IMR-90 (cell line): ENCODE measurements around the gene RBFOX1. TPM values are rescaled to one million over a fixed set of nuclear protein-coding genes. Genes with fewer than 3 reads are reported as not detected.

ENCODE experiments used
- ATAC-seq: fragments of 200-7000 bp; cut with Tn5 transposase; 2 replicates; pipeline ENCODE4 v1.9.1; 2020; ENCODE audit warnings: low read depth, mild to moderate bottlenecking, moderate library complexity
- BruUV-seq: library from RNA; stranded (reverse); fragments of 400-500 nt; replicated peaks from 2 replicates; lab custom pipeline; 2021; lab: Mats Ljungman, UMichigan
- CTCF ChIA-PET: fragments of 300-600 bp; formaldehyde crosslinking; extraction: SDS; loops from one replicate; lab custom pipeline; 2021; ENCODE audit warnings: antibody characterized with exemption; lab: Yijun Ruan, JAX
- POLR2A ChIA-PET: fragments of 300-600 bp; sonication (Branson Sonifier 250); formaldehyde crosslinking; loops from one replicate; lab custom pipeline; 2022; ENCODE audit warnings: antibody characterized with exemption; ENCODE audit not compliant: unreplicated experiment; lab: Charles Lee
- DNase-seq: peaks from one replicate; pipeline ENCODE4 v3.0.0; 2013
- H2AFZ ChIP-seq: replicated peaks from 2 replicates; pipeline ENCODE3; 2013; ENCODE audit warnings: low read length, mild to moderate bottlenecking; ENCODE audit not compliant: poor library complexity
- H2AK5ac ChIP-seq: 2 replicates; pipeline ENCODE4 v1.6.1; 2013; ENCODE audit warnings: low read depth, low read length, inconsistent platforms
- H2AK9ac ChIP-seq: replicated peaks from 2 replicates; pipeline ENCODE3; 2013; ENCODE audit warnings: mild to moderate bottlenecking, low read depth, low read length, moderate library complexity; ENCODE audit not compliant: poor library complexity
- H2BK120ac ChIP-seq: 2 replicates; pipeline ENCODE4 v1.6.1; 2013; ENCODE audit warnings: low read depth, low read length, inconsistent platforms
- H2BK15ac ChIP-seq: 3 replicates; pipeline ENCODE4 v1.6.1; 2013; ENCODE audit warnings: low read depth, low read length, inconsistent platforms
- H2BK20ac ChIP-seq: 2 replicates; pipeline ENCODE4 v1.6.1; 2013; ENCODE audit warnings: low read depth, mild to moderate bottlenecking, inconsistent platforms, low read length, moderate library complexity
- H2BK5ac ChIP-seq: 2 replicates; pipeline ENCODE4 v1.6.1; 2013; ENCODE audit warnings: mild to moderate bottlenecking, low read depth, low read length, inconsistent platforms; ENCODE audit not compliant: poor library complexity, severe bottlenecking
- H3K14ac ChIP-seq: replicated peaks from 2 replicates; pipeline ENCODE4 v1.6.1; 2013; ENCODE audit warnings: low read depth, low read length, inconsistent platforms
- H3K18ac ChIP-seq: 2 replicates; pipeline ENCODE4 v1.6.1; 2013; ENCODE audit warnings: low read depth, low read length, control low read depth
- H3K23ac ChIP-seq: 2 replicates; pipeline ENCODE4 v1.6.1; 2013; ENCODE audit warnings: low read depth, low read length, inconsistent platforms
- H3K27ac ChIP-seq: 2 replicates; pipeline ENCODE4 v1.5.1; 2013; ENCODE audit warnings: mild to moderate bottlenecking, control low read depth, low read length; ENCODE audit not compliant: insufficient read depth
- H3K27me3 ChIP-seq: 2 replicates; pipeline ENCODE4 v1.6.1; 2013; ENCODE audit warnings: low read length; ENCODE audit not compliant: control insufficient read depth, insufficient read depth
- H3K36me3 ChIP-seq: 2 replicates; pipeline ENCODE4 v1.6.1; 2013; ENCODE audit warnings: low read length, mixed read lengths; ENCODE audit not compliant: control insufficient read depth, insufficient read depth
- H3K4ac ChIP-seq: 2 replicates; pipeline ENCODE4 v1.6.1; 2013; ENCODE audit warnings: low read depth, low read length, inconsistent platforms
- H3K4me1 ChIP-seq: 2 replicates; pipeline ENCODE4 v1.6.1; 2013; ENCODE audit warnings: low read length, mixed read lengths; ENCODE audit not compliant: control insufficient read depth, insufficient read depth
- H3K4me2 ChIP-seq: 2 replicates; pipeline ENCODE4 v1.6.1; 2013; ENCODE audit warnings: low read depth, mild to moderate bottlenecking, control low read depth, low read length, moderate library complexity
- H3K4me3 ChIP-seq: 2 replicates; pipeline ENCODE4 v1.5.1; 2013; ENCODE audit warnings: low read depth, mild to moderate bottlenecking, control low read depth, low read length, moderate library complexity; ENCODE audit not compliant: insufficient read depth
- H3K56ac ChIP-seq: 2 replicates; pipeline ENCODE4 v1.6.1; 2013; ENCODE audit warnings: low read length, inconsistent platforms; ENCODE audit not compliant: insufficient read depth; ENCODE audit errors: extremely low read depth
- H3K79me1 ChIP-seq, 2 experiments: 2 replicates each; pipeline ENCODE4 v1.6.1; 2013; ENCODE audit warnings: low read length in 2 of 2, inconsistent platforms in 1 of 2, low read depth in 1 of 2
- H3K9ac ChIP-seq: 2 replicates; pipeline ENCODE4 v1.6.1; 2013; ENCODE audit warnings: low read depth, low read length, control low read depth
- H3K9me1 ChIP-seq: 2 replicates; pipeline ENCODE4 v1.6.1; 2013; ENCODE audit warnings: low read length, inconsistent platforms; ENCODE audit not compliant: insufficient read depth
- H3K9me3 ChIP-seq: 2 replicates; pipeline ENCODE4 v1.6.1; 2013; ENCODE audit warnings: low read length; ENCODE audit not compliant: control insufficient read depth, insufficient read depth
- H4K20me1 ChIP-seq: 2 replicates; pipeline ENCODE4 v1.6.1; 2013; ENCODE audit warnings: low read length, inconsistent platforms; ENCODE audit not compliant: insufficient read depth
- H4K5ac ChIP-seq: 2 replicates; pipeline ENCODE4 v1.6.1; 2013; ENCODE audit warnings: mild to moderate bottlenecking, low read depth, low read length, control low read depth
- H4K8ac ChIP-seq, 2 experiments: 2 replicates each; pipeline ENCODE4 v1.6.1; 2013; ENCODE audit warnings: low read depth in 2 of 2, low read length in 2 of 2, control low read depth in 1 of 2, inconsistent platforms in 1 of 2
- H4K91ac ChIP-seq: 2 replicates; pipeline ENCODE4 v1.6.1; 2013; ENCODE audit warnings: low read depth, low read length, inconsistent platforms; ENCODE audit not compliant: insufficient read depth
- BHLHE40 ChIP-seq: fragments of 150-350 bp; IDR thresholded peaks from 2 replicates; pipeline ENCODE4 v1.6.1; 2016; ENCODE audit warnings: mild to moderate bottlenecking, low read depth, low read length
- CHD1 ChIP-seq: IDR thresholded peaks from 2 replicates; pipeline ENCODE4 v1.6.1; 2012; ENCODE audit warnings: low read depth, low read length, improper control_type of control experiment
- FOS ChIP-seq: fragments of 150-350 bp; IDR thresholded peaks from 2 replicates; pipeline ENCODE4 v1.6.1; 2016; ENCODE audit warnings: low read depth, low read length
- MAFK ChIP-seq: IDR thresholded peaks from 2 replicates; pipeline ENCODE4 v1.6.1; 2012; ENCODE audit warnings: low read depth, low read length, improper control_type of control experiment
- MXI1 ChIP-seq: IDR thresholded peaks from 2 replicates; pipeline ENCODE4 v1.6.1; 2012; ENCODE audit warnings: low read depth, mild to moderate bottlenecking, low read length, moderate library complexity, borderline replicate concordance
- RAD21 ChIP-seq: IDR thresholded peaks from 2 replicates; pipeline ENCODE4 v1.6.1; 2012; ENCODE audit warnings: low read length, improper control_type of control experiment
- RCOR1 ChIP-seq: IDR thresholded peaks from 2 replicates; pipeline ENCODE4 v1.6.1; 2012; ENCODE audit warnings: mild to moderate bottlenecking, low read length, improper control_type of control experiment; ENCODE audit not compliant: insufficient replicate concordance
- RFX5 ChIP-seq: IDR thresholded peaks from 2 replicates; pipeline ENCODE4 v1.8.0; 2012; ENCODE audit warnings: low read depth, mild to moderate bottlenecking, low read length, moderate library complexity
- SMC3 ChIP-seq: fragments of 150-350 bp; IDR thresholded peaks from 2 replicates; pipeline ENCODE4 v1.6.1; 2016; ENCODE audit warnings: low read depth, mild to moderate bottlenecking, antibody characterized with exemption, low read length, moderate library complexity
- WGBS, 2 experiments: methylation state at CpG; one replicate each; pipeline versions ENCODE4 v1.1.5 to v1.1.7; 2013; ENCODE audit warnings: missing lambda C conversion rate in 2 of 2; ENCODE audit not compliant: insufficient read length in 1 of 2; ENCODE audit errors: extremely low coverage in 2 of 2; 5-methylcytosine and 5-hydroxymethylcytosine counted together
- dilution Hi-C: fragments of 300-500 bp; cut with HindIII; formaldehyde crosslinking; loops from one replicate; pipeline ENCODE4 v1.14.3; 2018; ENCODE audit warnings: low sequenced_read_pairs; ENCODE audit not compliant: unreplicated experiment
- in situ Hi-C: fragments of 300-500 bp; cut with MboI; formaldehyde crosslinking; loops from 3 replicates; pipeline ENCODE4 v1.14.3; 2019; ENCODE audit warnings: low sequenced_read_pairs, inconsistent platforms, mixed read lengths
- intact Hi-C: fragments of 100-400 bp; cut with micrococcal nuclease; formaldehyde crosslinking; loops from 2 replicates; pipeline ENCODE4 v1.10.0; 2022
- polyA plus RNA-seq, 3 experiments: library from polyadenylated mRNA; depleted of rRNA; stranded (reverse); fragments of >200 nt; gene quantifications; 2 replicates each; pipeline ENCODE4 v1.2.3, GENCODE V29; 2012; ENCODE audit warnings: low replicate concordance in 1 of 3
- total RNA-seq: library from RNA; depleted of rRNA; stranded (reverse); fragments of >200 nt; gene quantifications from 2 replicates; pipeline ENCODE4 v1.2.3, GENCODE V29; 2012
- TF ChIP-seq, protein P1 (sequence below): conservative IDR thresholded peaks from 2 replicates; pipeline ENCODE4 v1.5.1; 2012; ENCODE audit warnings: mild to moderate bottlenecking, low read depth, low read length, improper control_type of control experiment

RBFOX1 gene
- total and polyA plus RNA-seq, 2 of the 4 experiments (the other 2 are of a cell fraction) = not detected

DNA sequence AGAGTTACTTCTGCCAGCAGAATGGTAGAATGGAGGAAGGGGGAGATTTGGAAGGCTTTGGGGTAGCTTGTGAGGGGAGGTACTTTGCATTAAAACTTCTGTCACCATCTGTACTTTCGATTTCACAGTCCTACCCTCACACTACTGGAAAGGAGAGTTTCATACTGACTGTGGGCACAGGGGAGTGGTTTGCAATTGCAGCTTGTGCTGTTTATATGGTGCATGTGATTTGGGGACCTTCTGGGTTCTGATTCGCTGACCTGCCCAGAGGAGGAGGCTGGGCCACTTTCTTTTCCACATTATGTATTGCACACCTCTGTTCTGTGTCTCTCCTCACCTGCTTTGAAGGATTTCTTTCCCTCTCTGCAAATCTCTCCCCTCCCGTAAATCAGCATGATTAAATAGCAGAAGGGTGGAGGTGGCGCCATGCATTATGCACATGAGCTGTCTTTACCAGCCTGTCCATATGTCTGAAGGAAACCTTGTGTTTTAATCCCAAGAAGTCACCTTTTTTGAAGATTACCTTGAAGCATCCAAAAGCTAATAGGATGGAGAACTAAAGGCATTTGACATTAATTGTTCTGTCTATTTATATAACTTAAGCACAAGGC, 90.9 kb downstream of the RBFOX1 start:
- TF ChIP-seq FOS (no peak), BHLHE40 (no peak), MXI1 (no peak), RAD21 (no peak), MAFK (no peak), RFX5 (no peak), CHD1 (no peak), RCOR1 (no peak), SMC3 (no peak)
- TF ChIP-seq, protein P1, sequence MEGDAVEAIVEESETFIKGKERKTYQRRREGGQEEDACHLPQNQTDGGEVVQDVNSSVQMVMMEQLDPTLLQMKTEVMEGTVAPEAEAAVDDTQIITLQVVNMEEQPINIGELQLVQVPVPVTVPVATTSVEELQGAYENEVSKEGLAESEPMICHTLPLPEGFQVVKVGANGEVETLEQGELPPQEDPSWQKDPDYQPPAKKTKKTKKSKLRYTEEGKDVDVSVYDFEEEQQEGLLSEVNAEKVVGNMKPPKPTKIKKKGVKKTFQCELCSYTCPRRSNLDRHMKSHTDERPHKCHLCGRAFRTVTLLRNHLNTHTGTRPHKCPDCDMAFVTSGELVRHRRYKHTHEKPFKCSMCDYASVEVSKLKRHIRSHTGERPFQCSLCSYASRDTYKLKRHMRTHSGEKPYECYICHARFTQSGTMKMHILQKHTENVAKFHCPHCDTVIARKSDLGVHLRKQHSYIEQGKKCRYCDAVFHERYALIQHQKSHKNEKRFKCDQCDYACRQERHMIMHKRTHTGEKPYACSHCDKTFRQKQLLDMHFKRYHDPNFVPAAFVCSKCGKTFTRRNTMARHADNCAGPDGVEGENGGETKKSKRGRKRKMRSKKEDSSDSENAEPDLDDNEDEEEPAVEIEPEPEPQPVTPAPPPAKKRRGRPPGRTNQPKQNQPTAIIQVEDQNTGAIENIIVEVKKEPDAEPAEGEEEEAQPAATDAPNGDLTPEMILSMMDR = no peak
- H3K9ac ChIP-seq = no peak overlapping the region
- H4K5ac ChIP-seq = no peak overlapping the region
- BruUV-seq = no TSS peak
- H3K4me3 ChIP-seq = no peak overlapping the region
- DNase-seq (no peak), ATAC-seq (no peak)
- H3K9me3 ChIP-seq = peaks cover 26% of the 10 kb centered on the region
- no peaks in the 10 kb centered on the region for H4K20me1 ChIP-seq
- intact Hi-C loops = no loop called here
- no peak overlapping the region for H3K18ac ChIP-seq
- ChIA-PET CTCF (interaction anchor here (0.6 kb wide), 1 partner anchor 436 kb away, joined by 3 read pairs; no protein-coding TSS in a partner anchor), POLR2A (no interaction called here)
- no peak overlapping the region for H2BK120ac ChIP-seq
- H3K27ac ChIP-seq = no peak overlapping the region
- H3K36me3 ChIP-seq = no peaks in the 10 kb centered on the region
- in situ Hi-C loops = no loop called here
- H4K8ac ChIP-seq = no peak overlapping the region
- H3K4me2 ChIP-seq = no peak overlapping the region
- no CpG with 5 or more reads among the region's 4 CpGs for WGBS, 2 experiments
- no peak overlapping the region for H2BK15ac ChIP-seq
- H3K79me1 ChIP-seq = no peaks in the 10 kb centered on the region
- H3K23ac ChIP-seq = no peak overlapping the region
- no peak overlapping the region for H3K4ac ChIP-seq
- H2BK20ac ChIP-seq = no peak overlapping the region
- no peaks in the 10 kb centered on the region for H3K4me1 ChIP-seq
- dilution Hi-C loops = no loop called here
- no peaks in the 10 kb centered on the region for H3K27me3 ChIP-seq
- no peak overlapping the region for H2BK5ac ChIP-seq
- no peak overlapping the region for H2AK9ac ChIP-seq
- no peaks in the 10 kb centered on the region for H3K9me1 ChIP-seq
- H3K14ac ChIP-seq = no peak overlapping the region
- no peak overlapping the region for H3K56ac ChIP-seq
- no peak overlapping the region for H2AFZ ChIP-seq
- H2AK5ac ChIP-seq = no peak overlapping the region
- H4K91ac ChIP-seq = no peak overlapping the region
